Measurements from ENCODE around the gene CCSER1.
A peak's percentile ranks its signal among the peaks of the same experiment; 100 is the strongest.
"Not testable (repeated sequence)": the region's sequence is repeated elsewhere in the genome, so short reads cannot be mapped to it uniquely, and the experiment has no call there.

Gene CCSER1

DNA sequence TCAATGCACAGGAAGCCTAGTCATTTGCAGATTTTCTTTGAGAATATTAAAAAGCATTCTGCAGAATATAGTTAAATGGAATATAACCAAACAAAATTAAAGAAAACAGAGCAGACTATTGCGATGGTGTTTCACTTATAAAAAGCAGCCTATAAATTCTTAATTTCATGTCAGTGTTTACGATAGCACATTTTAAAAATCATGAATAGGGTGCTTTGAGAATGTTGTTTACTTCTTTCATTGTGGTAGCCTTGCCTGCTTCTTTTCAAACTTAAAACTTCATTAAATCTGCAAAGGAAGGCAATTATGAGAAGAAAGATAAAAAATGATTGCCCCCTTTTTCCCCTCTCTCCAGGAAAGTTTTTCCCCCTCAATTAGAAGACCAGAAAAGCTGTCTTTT lies 748.6 kb downstream of the CCSER1 start:
- H3K36me3 ChIP-seq (replicated peaks) = no peaks in the 10 kb centered on the region
- no peak for DNase-seq (ENCODE audit: low spot score in 2 of 2)
- no peak overlapping the region for H3K4me3 ChIP-seq
- in situ Hi-C loops (cut with MboI; ENCODE audit: low sequenced_read_pairs) = no loop called here
- H3K4me1 ChIP-seq = peaks cover 12% of the 10 kb centered on the region
- no peaks in the 10 kb centered on the region for H3K27me3 ChIP-seq (ENCODE audit: low read depth)
- no peaks in the 10 kb centered on the region for H3K9me3 ChIP-seq

- Histone ChIP-seq H3K36me3 (replicated peaks) (no peaks in the 10 kb centered on the region), H3K9me3 (no peaks in the 10 kb centered on the region), H3K27me3 (ENCODE audit: low read depth) (no peaks in the 10 kb centered on the region), H3K4me1 (peaks cover 12% of the 10 kb centered on the region), H3K4me3 (no peak overlapping the region)
- in situ Hi-C loops (cut with MboI; ENCODE audit: low sequenced_read_pairs) = no loop called here
- no peak for DNase-seq (ENCODE audit: low spot score in 2 of 2)
These were observed 749.1 kb downstream of the CCSER1 start for GRCh38 chr4:90876296-90876695.

- in situ Hi-C loops (cut with MboI; ENCODE audit: low sequenced_read_pairs) = no loop called here
- no peaks in the 10 kb centered on the region for H3K36me3 ChIP-seq (replicated peaks)
- no peaks in the 10 kb centered on the region for H3K27me3 ChIP-seq (ENCODE audit: low read depth)
- no peak for DNase-seq (ENCODE audit: low spot score in 2 of 2)
- H3K4me1 ChIP-seq = no peaks in the 10 kb centered on the region
- no peak overlapping the region for H3K4me3 ChIP-seq
- no peaks in the 10 kb centered on the region for H3K9me3 ChIP-seq
These were observed 756.3 kb downstream of the CCSER1 start for GRCh38 chr4:90883519-90883918.

DNA sequence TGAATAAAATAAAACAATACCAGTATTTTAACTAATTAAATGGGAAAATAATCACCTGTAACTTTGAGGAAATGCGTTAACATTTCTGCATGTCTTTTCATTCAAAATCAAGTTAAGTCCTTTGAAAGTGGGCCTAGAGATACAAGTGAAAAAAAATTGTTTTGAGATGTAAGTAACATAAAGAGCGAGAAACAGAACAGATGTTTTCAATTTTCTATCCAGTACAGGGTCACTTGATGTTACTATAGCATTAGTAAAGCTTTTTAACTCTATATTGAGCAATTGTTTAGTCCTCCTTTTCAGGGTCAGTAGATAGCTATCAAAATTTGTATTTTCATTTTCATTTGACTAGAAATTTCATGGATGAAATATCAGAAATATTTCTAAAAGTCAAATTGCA lies 761.4 kb downstream of the CCSER1 start:
- Histone ChIP-seq H3K4me1 (no peaks in the 10 kb centered on the region), H3K27me3 (ENCODE audit: low read depth) (no peaks in the 10 kb centered on the region), H3K36me3 (replicated peaks) (no peaks in the 10 kb centered on the region), H3K9me3 (no peaks in the 10 kb centered on the region), H3K4me3 (no peak overlapping the region)
- DNase-seq (ENCODE audit: low spot score in 2 of 2) = no peak
- in situ Hi-C loops (cut with MboI; ENCODE audit: low sequenced_read_pairs) = no loop called here

DNA sequence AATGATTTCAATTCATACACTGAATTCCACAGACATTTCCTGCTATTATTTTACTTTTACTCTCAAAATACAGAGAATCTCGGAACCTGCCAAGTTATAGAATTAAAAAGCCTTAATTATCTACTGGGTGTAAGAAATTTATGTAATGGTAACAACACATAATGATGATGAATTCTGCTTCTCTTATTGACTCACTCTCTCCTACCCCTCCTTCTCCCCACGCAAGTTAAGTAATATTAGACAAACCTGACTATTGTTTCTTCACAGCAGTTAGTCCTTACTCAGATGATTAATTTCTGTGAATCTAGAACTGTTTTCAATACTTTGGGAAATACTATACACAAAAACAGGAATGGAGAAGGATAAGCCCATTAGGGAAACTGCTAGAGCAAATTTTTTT lies 762.0 kb downstream of the CCSER1 start:
- in situ Hi-C loops (cut with MboI; ENCODE audit: low sequenced_read_pairs) = no loop called here
- no peaks in the 10 kb centered on the region for H3K36me3 ChIP-seq (replicated peaks)
- no peaks in the 10 kb centered on the region; the same call in 1 of the 2 replicates for H3K27me3 ChIP-seq (ENCODE audit: low read depth)
- DNase-seq (ENCODE audit: low spot score in 2 of 2) = no peak
- H3K4me1 ChIP-seq = no peaks in the 10 kb centered on the region
- H3K4me3 ChIP-seq = no peak overlapping the region
- H3K9me3 ChIP-seq = no peaks in the 10 kb centered on the region

DNA sequence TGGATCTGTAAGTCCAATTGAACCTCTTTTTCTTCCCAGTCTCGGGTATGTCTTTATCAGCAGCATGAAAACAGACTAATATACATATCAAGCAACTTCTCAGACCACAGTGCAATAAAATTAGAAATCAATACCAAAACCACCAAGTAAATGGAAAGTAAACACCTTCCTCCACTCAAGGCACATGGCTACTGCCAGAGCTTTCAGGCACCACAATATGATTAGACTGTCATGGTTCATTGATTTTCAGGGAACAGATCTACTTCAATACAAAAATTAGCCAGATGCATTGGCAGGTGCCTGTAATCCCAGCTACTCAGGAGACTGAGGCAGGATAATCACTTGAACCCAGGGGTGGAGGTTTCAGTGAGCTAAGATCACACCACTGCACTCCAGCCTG lies 776.2 kb downstream of the CCSER1 start:
- H3K36me3 ChIP-seq (replicated peaks); H3K4me3 ChIP-seq; in situ Hi-C loops (cut with MboI; ENCODE audit: low sequenced_read_pairs); H3K27me3 ChIP-seq (ENCODE audit: low read depth); DNase-seq (ENCODE audit: low spot score in 2 of 2); H3K9me3 ChIP-seq; H3K4me1 ChIP-seq: not testable (repeated sequence)

DNA sequence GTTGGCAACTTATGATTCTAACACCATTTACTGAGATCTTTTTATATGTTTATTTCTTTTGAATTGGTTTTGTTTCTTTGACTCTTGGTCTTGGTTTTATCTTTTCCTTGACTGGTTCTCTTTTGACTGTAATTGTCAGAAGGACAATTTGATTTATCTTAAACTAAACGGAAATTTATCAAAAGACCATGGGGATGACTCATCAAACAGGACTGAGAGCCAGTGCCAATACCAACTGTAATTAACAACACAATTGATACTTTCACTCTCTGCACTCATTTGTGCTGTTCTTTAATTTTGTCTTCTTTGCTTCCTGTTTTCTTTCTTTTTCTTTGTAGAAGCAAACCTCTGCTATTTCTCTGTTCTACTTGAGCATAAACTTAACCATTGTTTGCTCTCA lies 776.8 kb downstream of the CCSER1 start:
- H3K27me3 ChIP-seq (ENCODE audit: low read depth) = no peaks in the 10 kb centered on the region
- H3K9me3 ChIP-seq = no peaks in the 10 kb centered on the region
- no peaks in the 10 kb centered on the region for H3K36me3 ChIP-seq (replicated peaks)
- in situ Hi-C loops (cut with MboI; ENCODE audit: low sequenced_read_pairs) = no loop called here
- H3K4me3 ChIP-seq = no peak overlapping the region
- peaks cover 4% of the 10 kb centered on the region; the same call in 1 of the 2 replicates for H3K4me1 ChIP-seq
- DNase-seq (ENCODE audit: low spot score in 2 of 2) = peak in 1 of 2 experiments; percentile 24

- H3K27me3 ChIP-seq (ENCODE audit: low read depth) = no peaks in the 10 kb centered on the region
These were observed 779.0 kb downstream of the CCSER1 start for GRCh38 chr4:90906239-90906638.

DNA sequence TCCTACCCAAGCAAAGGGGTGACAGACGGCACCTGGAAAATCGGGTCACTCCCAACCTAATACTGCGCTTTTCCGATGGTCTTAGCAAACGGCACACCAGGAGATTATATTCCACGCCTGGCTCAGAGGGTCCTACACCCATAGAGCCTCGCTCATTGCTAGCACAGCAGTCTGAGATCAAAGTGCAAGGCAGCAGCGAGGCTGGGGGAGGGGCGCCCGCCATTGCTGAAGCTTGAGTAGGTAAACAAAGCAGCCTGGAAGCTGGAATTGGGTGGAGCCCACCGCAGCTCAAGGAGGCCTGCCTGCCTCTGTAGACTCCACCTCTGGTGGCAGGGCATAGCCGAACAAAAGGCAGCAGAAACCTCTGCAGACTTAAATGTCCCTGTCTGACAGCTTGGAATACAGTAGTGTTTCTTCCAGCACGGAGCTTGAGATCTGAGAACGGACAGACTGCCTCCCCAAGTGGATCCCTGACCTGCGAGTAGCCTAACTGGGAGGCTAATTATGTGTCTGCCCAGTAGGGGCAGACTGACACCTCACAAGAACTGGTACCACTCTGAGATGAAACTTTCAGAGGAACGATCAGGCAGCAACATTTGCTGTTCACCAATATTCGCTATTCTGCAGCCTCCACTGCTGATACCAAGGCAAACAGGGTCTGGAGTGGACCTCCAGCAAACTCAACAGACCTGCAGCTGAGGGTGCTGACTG lies 784.7 kb downstream of the CCSER1 start:
- H3K27me3 ChIP-seq (ENCODE audit: low read depth); H3K4me3 ChIP-seq; H3K36me3 ChIP-seq (replicated peaks); in situ Hi-C loops (cut with MboI; ENCODE audit: low sequenced_read_pairs); H3K9me3 ChIP-seq; H3K4me1 ChIP-seq; DNase-seq (ENCODE audit: low spot score in 2 of 2): not testable (repeated sequence)

More at GRCh38 chr4:90906239-90906638, 779.0 kb downstream of the CCSER1 start:
- Histone ChIP-seq H3K4me3 (no peak overlapping the region), H3K4me1 (peaks cover 4% of the 10 kb centered on the region; the same call in 1 of the 2 replicates), H3K9me3 (no peaks in the 10 kb centered on the region), H3K36me3 (replicated peaks) (no peaks in the 10 kb centered on the region)
- in situ Hi-C loops (cut with MboI; ENCODE audit: low sequenced_read_pairs) = no loop called here
- DNase-seq (ENCODE audit: low spot score in 2 of 2) = no peak

DNA sequence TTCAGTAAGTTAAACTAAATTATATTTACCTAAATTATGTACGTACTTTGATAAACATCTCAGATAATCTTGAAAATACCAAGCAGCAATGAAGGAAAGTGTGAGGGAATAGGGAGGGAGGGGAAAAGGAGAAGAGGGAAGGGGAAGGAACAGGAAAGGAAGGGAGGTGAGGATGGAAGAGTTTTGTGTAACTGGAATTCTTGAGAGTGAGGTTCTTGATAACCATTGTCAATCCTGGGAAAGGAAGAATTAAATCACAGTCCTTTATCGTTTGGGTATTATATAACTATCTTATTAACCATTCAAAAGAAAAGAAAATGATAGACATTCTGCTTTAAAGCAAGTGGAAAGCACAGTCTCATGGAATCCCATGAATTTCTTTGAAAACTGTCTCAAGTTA lies 795.0 kb downstream of the CCSER1 start:
- no peaks in the 10 kb centered on the region for H3K36me3 ChIP-seq (replicated peaks)
- no peak for DNase-seq (ENCODE audit: low spot score in 2 of 2)
- no peaks in the 10 kb centered on the region for H3K27me3 ChIP-seq (ENCODE audit: low read depth)
- H3K4me1 ChIP-seq = no peaks in the 10 kb centered on the region
- H3K9me3 ChIP-seq = no peaks in the 10 kb centered on the region
- in situ Hi-C loops (cut with MboI; ENCODE audit: low sequenced_read_pairs) = no loop called here
- H3K4me3 ChIP-seq = no peak overlapping the region

GRCh38 chr4:90926957-90927356 lies 799.8 kb downstream of the CCSER1 start:
- H3K36me3 ChIP-seq (replicated peaks) = no peaks in the 10 kb centered on the region
- H3K9me3 ChIP-seq = no peaks in the 10 kb centered on the region
- in situ Hi-C loops (cut with MboI; ENCODE audit: low sequenced_read_pairs) = no loop called here
- H3K4me3 ChIP-seq = no peak overlapping the region
- no peak for DNase-seq (ENCODE audit: low spot score in 2 of 2)
- no peaks in the 10 kb centered on the region for H3K27me3 ChIP-seq (ENCODE audit: low read depth)
- H3K4me1 ChIP-seq = no peaks in the 10 kb centered on the region

DNA sequence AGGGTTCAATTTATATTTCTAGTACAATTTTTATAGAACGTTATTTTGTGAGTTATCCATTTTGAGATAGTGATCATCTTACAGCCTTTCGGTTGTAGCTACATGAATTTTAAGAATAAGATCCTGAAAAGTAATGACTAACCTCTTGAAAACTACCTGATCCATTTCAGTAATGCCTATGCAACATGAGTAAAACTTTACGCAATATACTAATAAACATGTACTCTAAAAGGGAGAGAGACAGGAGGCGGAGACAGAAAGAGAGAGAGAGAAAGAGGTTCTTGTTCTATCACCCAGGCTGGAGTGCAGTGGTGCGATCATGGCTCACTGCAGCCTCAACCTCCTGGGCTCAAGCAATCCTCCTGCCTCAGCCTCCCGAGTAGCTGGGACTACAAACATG lies 816.1 kb downstream of the CCSER1 start:
- Histone ChIP-seq H3K4me1 (no peaks in the 10 kb centered on the region), H3K4me3 (no peak overlapping the region), H3K9me3 (no peaks in the 10 kb centered on the region), H3K36me3 (replicated peaks) (no peaks in the 10 kb centered on the region), H3K27me3 (ENCODE audit: low read depth) (no peaks in the 10 kb centered on the region)
- in situ Hi-C loops (cut with MboI; ENCODE audit: low sequenced_read_pairs) = no loop called here
- no peak for DNase-seq (ENCODE audit: low spot score in 2 of 2)

DNA sequence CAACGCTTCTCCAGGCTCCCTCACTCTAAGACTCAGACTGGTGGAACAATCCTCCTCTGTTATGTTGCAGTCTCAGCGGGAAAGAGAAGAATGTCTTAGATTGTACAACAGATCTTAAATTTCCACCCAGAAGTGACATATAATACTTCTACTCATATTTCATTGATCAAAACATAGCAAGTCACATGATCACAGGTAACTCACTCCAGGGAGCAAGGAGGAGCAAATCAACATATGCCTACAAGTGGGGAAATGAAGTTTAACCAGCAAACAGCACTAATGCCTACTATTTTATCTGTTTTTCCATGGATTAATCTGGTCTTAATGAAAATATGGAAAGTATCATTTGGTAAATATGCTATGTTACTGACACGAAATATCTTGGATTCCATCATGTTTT lies 819.8 kb downstream of the CCSER1 start:
- in situ Hi-C loops (cut with MboI; ENCODE audit: low sequenced_read_pairs) = no loop called here
- no peak overlapping the region for H3K4me3 ChIP-seq
- H3K4me1 ChIP-seq = no peaks in the 10 kb centered on the region
- no peak for DNase-seq (ENCODE audit: low spot score in 2 of 2)
- no peaks in the 10 kb centered on the region for H3K9me3 ChIP-seq
- no peaks in the 10 kb centered on the region for H3K27me3 ChIP-seq (ENCODE audit: low read depth)
- H3K36me3 ChIP-seq (replicated peaks) = no peaks in the 10 kb centered on the region

GRCh38 chr4:90950385-90950841 lies 823.2 kb downstream of the CCSER1 start:
- no peak for DNase-seq (ENCODE audit: low spot score in 2 of 2)
- in situ Hi-C loops (cut with MboI; ENCODE audit: low sequenced_read_pairs) = no loop called here
- no peak overlapping the region for H3K4me3 ChIP-seq

GRCh38 chr4:90951037-90951436 lies 823.8 kb downstream of the CCSER1 start:
- no peaks in the 10 kb centered on the region for H3K9me3 ChIP-seq
- no peak for DNase-seq (ENCODE audit: low spot score in 2 of 2)
- in situ Hi-C loops (cut with MboI; ENCODE audit: low sequenced_read_pairs) = no loop called here
- H3K4me1 ChIP-seq = no peaks in the 10 kb centered on the region; the same call in 1 of the 2 replicates
- H3K36me3 ChIP-seq (replicated peaks) = no peaks in the 10 kb centered on the region
- H3K27me3 ChIP-seq (ENCODE audit: low read depth) = no peaks in the 10 kb centered on the region
- H3K4me3 ChIP-seq = no peak overlapping the region

More at GRCh38 chr4:90950385-90950841, 823.2 kb downstream of the CCSER1 start:
- no peaks in the 10 kb centered on the region for H3K36me3 ChIP-seq (replicated peaks)
- no peaks in the 10 kb centered on the region for H3K9me3 ChIP-seq
- H3K4me1 ChIP-seq = no peaks in the 10 kb centered on the region; the same call in 1 of the 2 replicates
- H3K27me3 ChIP-seq (ENCODE audit: low read depth) = no peaks in the 10 kb centered on the region
